Spleen (tissue), 11 donors: Measurements from ENCODE around the gene SAE1. TPM values are rescaled to one million over a fixed set of nuclear protein-coding genes. Genes with fewer than 3 reads are reported as not detected.

Source experiments
- DNase-seq: peaks from one replicate; pipeline ENCODE4 v3.0.0-alpha.2; 2020
- H3K27ac ChIP-seq, 8 donors: fragments of 200-600 bp; sonication (generic) in 7 of 8; 1 replicate in 4 of 8; 2 replicates in 4 of 8; pipeline versions ENCODE4 v1.5.0 to v1.8.0; 2016 to 2021; ENCODE audit warnings: inconsistent platforms in 4 of 8, mild to moderate bottlenecking in 4 of 8, moderate library complexity in 1 of 8
- H3K27me3 ChIP-seq, 7 donors: fragments of 200-600 bp; sonication (generic) in 6 of 7; replicated peaks in 1 of 7; 1 replicate in 4 of 7; 2 replicates in 3 of 7; pipeline versions ENCODE4 v1.5.0 to v1.8.0; 2016 to 2021; ENCODE audit warnings: inconsistent platforms in 3 of 7, mild to moderate bottlenecking in 1 of 7
- H3K36me3 ChIP-seq, 6 donors: fragments of 200-600 bp; sonication (generic) in 5 of 6; 1 replicate in 4 of 6; 2 replicates in 2 of 6; pipeline versions ENCODE4 v1.5.0 to v1.8.0; 2016 to 2021; ENCODE audit warnings: inconsistent platforms in 2 of 6
- H3K4me1 ChIP-seq, 6 donors: fragments of 200-600 bp; sonication (generic) in 5 of 6; 1 replicate in 3 of 6; 2 replicates in 3 of 6; pipeline versions ENCODE4 v1.5.0 to v1.8.0; 2016 to 2021; ENCODE audit warnings: inconsistent platforms in 3 of 6
- H3K4me3 ChIP-seq, 8 donors: fragments of 200-600 bp; sonication (generic) in 7 of 8; 1 replicate in 4 of 8; 2 replicates in 4 of 8; pipeline versions ENCODE4 v1.5.0 to v1.8.0; 2016 to 2021; ENCODE audit warnings: inconsistent platforms in 4 of 8, mild to moderate bottlenecking in 4 of 8, moderate library complexity in 2 of 8
- H3K9me3 ChIP-seq, 8 donors: fragments of 200-600 bp; sonication (generic) in 7 of 8; 1 replicate in 4 of 8; 2 replicates in 4 of 8; pipeline versions ENCODE4 v1.5.0 to v1.8.0; 2016 to 2021; ENCODE audit warnings: inconsistent platforms in 4 of 8
- CTCF ChIP-seq, 11 experiments: fragments of 200-600 bp in 7 of 11; fragments of 450-650 bp in 4 of 11; sonication (generic) in 4 of 11; IDR thresholded peaks in 8 of 11; conservative IDR thresholded peaks in 3 of 11; 1 replicate in 7 of 11; 2 replicates in 4 of 11; pipeline versions ENCODE4 v1.4.0 to v1.8.0; 2016 to 2021; ENCODE audit warnings: antibody characterized with exemption in 11 of 11, inconsistent platforms in 4 of 11, mild to moderate bottlenecking in 1 of 11
- POLR2A ChIP-seq, 3 donors: fragments of 450-650 bp; IDR thresholded peaks; one replicate each; pipeline ENCODE4 v1.5.1; 2017; ENCODE audit warnings: antibody characterized with exemption in 3 of 3, mild to moderate bottlenecking in 1 of 3
- POLR2AphosphoS5 ChIP-seq, 3 donors: sonication (generic); formaldehyde crosslinking; IDR thresholded peaks; one replicate each; pipeline ENCODE4 v1.5.1; 2017; ENCODE audit warnings: antibody characterized with exemption in 3 of 3
- WGBS, 5 donors: extraction: QIAGEN DNeasy Blood & Tissue Kit in 3 of 5; methylation state at CpG; one replicate each; pipeline versions ENCODE4 v1.1.5 to v1.1.7; 2013 to 2018; 5-methylcytosine and 5-hydroxymethylcytosine counted together
- intact Hi-C: fragments of 100-400 bp; cut with DNase I; formaldehyde crosslinking; loops from one replicate; pipeline ENCODE4 v1.15.0; 2023; ENCODE audit warnings: low total_unique reads
- polyA plus RNA-seq, 3 donors: library from polyadenylated mRNA; stranded (reverse); fragments of 200-250 nt; gene quantifications; one replicate each; pipeline ENCODE4 v1.2.1, GENCODE V29; 2013
- total RNA-seq, 7 donors: library from RNA; depleted of rRNA in 3 of 7; stranded (reverse); fragments of >200 nt in 3 of 7; fragmentation: NEBNext Ultra II Directional in 4 of 7; extraction: Animal tissue kit (Norgen Biotek cat#: 25700) in 4 of 7; gene quantifications; one replicate each; pipeline versions ENCODE4 v1.1.0 to v1.2.1, GENCODE V29; 2016 to 2021
- donor health status: healthy with polysubstance abuse.
- donor health status: DM: no; HTN: no; CAD: no; lungs with moderate emphysema.
- donor health status: DM: no; HTN: no; CAD: no.
- donor health status: Bipolar disorder and iron deficiency.
- donor health status: healthy.
- donor health status: DM: no; HTN: no; CAD: no.
- donor health status: DM: yes; HTN: yes; CAD: no.

The SAE1 gene
- total and polyA plus RNA-seq, 10 donors, result 28.1 to 72.4 (median 55.9) TPM

- TF ChIP-seq CTCF (IDR thresholded peaks at IDR 0.05 in 8 of 11, conservative IDR thresholded peaks at IDR 0.05 in 3 of 11), result no peak
- no peak for TF ChIP-seq POLR2AphosphoS5 (IDR thresholded peaks at IDR 0.05)
- TF ChIP-seq POLR2A (IDR thresholded peaks at IDR 0.05), result no peak
- H3K27ac ChIP-seq, result peak overlapping the region in 1 of 8 donors; percentile 84
These were observed 22.0 kb downstream of the SAE1 start for GRCh38 chr19:47152632-47153031.

DNA sequence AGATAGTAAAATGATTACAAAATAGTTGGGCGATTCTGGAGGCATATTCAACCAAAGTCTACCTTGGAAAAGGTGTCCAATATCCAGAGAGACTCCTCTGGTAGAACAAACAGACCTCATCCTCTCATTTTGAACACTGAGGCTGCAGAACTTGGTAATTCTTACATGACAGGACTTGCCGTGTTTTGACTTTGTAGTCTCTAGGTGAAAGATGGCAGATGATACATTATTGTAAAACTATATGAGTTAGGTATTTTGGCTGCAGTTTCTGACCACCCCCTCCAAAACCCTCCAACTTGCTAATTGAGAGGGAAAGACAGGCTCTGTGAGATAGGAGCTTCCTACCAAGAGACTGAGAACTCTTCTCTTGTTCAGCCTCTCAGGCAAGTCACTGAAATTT lies 22.6 kb downstream of the SAE1 start:
- Histone ChIP-seq H3K36me3 (peaks cover 5 to 87% (median 54%) of the 10 kb centered on the region in 6 donors), H3K9me3 (no peaks in the 10 kb centered on the region), H3K4me3 (no peak overlapping the region), H3K27me3 (no peaks in the 10 kb centered on the region), H3K27ac (peak overlapping the region in 6 of 8 donors; percentile 64 to 91 (median 82)), H3K4me1 (peaks cover 34 to 78% (median 56%) of the 10 kb centered on the region in 6 donors)
- intact Hi-C loops, result no loop called here
- TF ChIP-seq POLR2AphosphoS5 (IDR thresholded peaks at IDR 0.05), result no peak
- DNase-seq, result no peak
- 88 to 96% (median 92%) methylated on average over 2 of the region's 2 CpGs for WGBS, 5 donors

More at GRCh38 chr19:47152632-47153031, 22.0 kb downstream of the SAE1 start:
- H3K27me3 ChIP-seq, result no peaks in the 10 kb centered on the region
- H3K9me3 ChIP-seq, result no peaks in the 10 kb centered on the region
- intact Hi-C loops, result no loop called here
- WGBS, 5 donors, result 91 to 96% (median 94%) methylated on average over 2 of the region's 2 CpGs
- H3K4me1 ChIP-seq, result peaks cover 27 to 76% (median 50%) of the 10 kb centered on the region in 6 donors
- no peak for DNase-seq
- H3K36me3 ChIP-seq, result peaks cover 5 to 93% (median 56%) of the 10 kb centered on the region in 6 donors
- no peak overlapping the region for H3K4me3 ChIP-seq

GRCh38 chr19:47155148-47155547 lies 24.5 kb downstream of the SAE1 start:
- WGBS, 5 donors, result 69 to 87% (median 73%) methylated on average over 7 of the region's 7 CpGs
- TF ChIP-seq POLR2A (IDR thresholded peaks at IDR 0.05) (no peak), POLR2AphosphoS5 (IDR thresholded peaks at IDR 0.05) (peak in 2 of 3 donors; percentile 22 to 74)
- Histone ChIP-seq H3K4me3 (no peak overlapping the region), H3K4me1 (peaks cover 46 to 86% (median 69%) of the 10 kb centered on the region in 6 donors), H3K9me3 (no peaks in the 10 kb centered on the region), H3K27ac (peak overlapping the region; percentile 5 to 91 (median 75)), H3K36me3 (peaks cover 5 to 86% (median 48%) of the 10 kb centered on the region in 6 donors), H3K27me3 (no peaks in the 10 kb centered on the region)
- intact Hi-C loops, result no loop called here
- DNase-seq, result no peak

DNA sequence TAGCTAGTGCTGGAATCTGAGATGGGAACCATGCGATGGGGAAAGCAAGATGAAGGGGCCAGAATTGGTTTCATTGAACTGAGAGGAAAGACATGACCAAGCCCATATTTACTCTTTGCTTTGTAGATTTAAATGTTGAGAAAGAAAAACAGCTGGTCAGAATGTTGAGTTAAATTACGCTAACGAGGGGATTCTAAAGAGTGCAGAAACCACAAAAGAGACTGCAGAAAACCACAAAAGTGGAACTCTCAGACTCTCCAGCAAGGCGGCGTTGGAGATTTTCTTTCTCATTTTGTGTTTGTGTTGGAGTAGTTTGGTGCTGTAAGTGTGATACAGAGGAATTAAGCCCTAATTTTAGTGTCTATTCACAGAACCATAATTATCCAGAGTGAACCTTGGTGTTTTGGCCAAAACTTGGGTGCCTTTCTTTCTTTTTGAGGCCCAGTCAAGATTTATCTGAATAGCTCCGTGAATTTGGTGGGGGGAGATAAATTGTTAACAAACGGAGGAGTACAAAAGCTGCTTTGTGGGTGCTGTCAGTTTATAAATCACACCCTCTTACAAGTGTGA lies 26.3 kb downstream of the SAE1 start:
- 19 to 31% (median 27%) methylated on average over 7 of the region's 7 CpGs for WGBS, 5 donors
- intact Hi-C loops, result no loop called here
- TF ChIP-seq CTCF (IDR thresholded peaks at IDR 0.05 in 8 of 11, conservative IDR thresholded peaks at IDR 0.05 in 3 of 11) (no peak), POLR2AphosphoS5 (IDR thresholded peaks at IDR 0.05) (no peak), POLR2A (IDR thresholded peaks at IDR 0.05) (no peak)
- Histone ChIP-seq H3K27me3 (no peaks in the 10 kb centered on the region), H3K27ac (peak overlapping the region; percentile 43 to 91 (median 82)), H3K36me3 (peaks cover 0 to 86% (median 37%) of the 10 kb centered on the region in 6 donors), H3K4me1 (peaks cover 46 to 97% (median 75%) of the 10 kb centered on the region in 6 donors), H3K4me3 (peak overlapping the region in 1 of 8 donors; percentile 39), H3K9me3 (no peaks in the 10 kb centered on the region)
- DNase-seq, result no peak
